Neural crest cell (in vitro differentiated cells): ENCODE results near the gene PSMG4. TPM values are rescaled to one million over a fixed set of nuclear protein-coding genes. Genes with fewer than 3 reads are reported as not detected.

ENCODE experiments used
- DNase-seq: peaks from one replicate; pipeline ENCODE4 v3.0.0; 2021; ENCODE audit warnings: low read depth, mixed read lengths, low spot score
- H3K27ac Mint-ChIP-seq: one replicate; pipeline ENCODE4 v1.8.0; 2021; ENCODE audit warnings: mild to moderate bottlenecking, mixed read lengths; ENCODE audit not compliant: unreplicated experiment
- H3K27me3 Mint-ChIP-seq: 2 replicates; pipeline ENCODE4 v1.8.0; 2021; ENCODE audit warnings: low read depth, mild to moderate bottlenecking, mixed read lengths
- H3K36me3 Mint-ChIP-seq: 2 replicates; pipeline ENCODE4 v1.8.0; 2021; ENCODE audit warnings: low read depth, mild to moderate bottlenecking, mixed read lengths
- H3K4me1 Mint-ChIP-seq: 2 replicates; pipeline ENCODE4 v1.8.0; 2021; ENCODE audit warnings: mixed read lengths
- H3K4me3 Mint-ChIP-seq: one replicate; pipeline ENCODE4 v1.8.0; 2021; ENCODE audit warnings: mild to moderate bottlenecking, mixed read lengths
- H3K9me3 Mint-ChIP-seq: 2 replicates; pipeline ENCODE4 v1.8.0; 2021; ENCODE audit warnings: mixed read lengths
- total RNA-seq: library from RNA; stranded (reverse); gene quantifications from 2 replicates; pipeline ENCODE4 v1.2.1, GENCODE V29; 2021
- TF ChIP-seq, protein P1 (sequence below): fragments of 200-600 bp; sonication (generic); conservative IDR thresholded peaks from 2 replicates; pipeline ENCODE4 v1.5.0; 2021; ENCODE audit warnings: antibody characterized with exemption, mild to moderate bottlenecking

PSMG4 gene
- total RNA-seq, 1 donor from 2014 or later, result 27.9 TPM

DNA sequence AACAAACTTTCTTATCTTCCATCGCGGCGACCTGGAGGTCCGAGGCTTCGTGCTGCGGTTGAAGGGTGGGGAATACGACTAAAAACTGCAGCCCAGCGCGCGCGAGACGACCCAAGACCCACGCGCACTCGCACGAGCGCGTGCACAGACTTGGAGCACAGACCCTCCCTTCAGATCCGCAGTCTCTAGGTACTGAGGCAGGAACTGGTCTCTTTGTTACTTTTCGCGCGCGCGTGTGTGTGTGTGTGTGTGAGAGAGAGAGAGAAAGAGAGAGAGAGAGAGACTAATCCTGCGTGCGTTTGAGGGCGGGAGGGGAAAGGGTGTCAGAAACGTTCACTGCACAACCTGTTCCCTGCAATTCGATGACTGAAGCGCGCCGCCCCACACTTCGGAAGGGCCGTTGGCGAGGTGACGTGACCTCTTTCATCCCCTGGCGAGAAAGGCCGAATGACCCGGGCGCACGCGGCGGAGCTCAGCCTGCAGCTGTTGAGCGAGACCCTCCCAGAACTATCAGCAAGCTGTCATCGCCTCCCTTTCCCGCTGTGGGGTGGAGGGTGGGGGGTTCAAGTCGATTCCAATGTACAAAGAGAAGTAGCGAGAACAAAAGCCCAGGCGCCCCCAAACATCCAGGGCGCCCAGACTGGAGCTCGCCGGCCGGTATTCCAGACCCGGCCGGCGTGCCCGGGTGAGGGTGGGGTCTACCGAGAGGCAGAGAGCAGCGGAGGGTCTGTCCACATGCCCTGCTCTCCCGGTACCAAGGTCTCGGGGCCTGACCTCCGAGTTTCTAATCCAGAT is 29.8 kb upstream of the PSMG4 start:
- TF ChIP-seq, protein P1, sequence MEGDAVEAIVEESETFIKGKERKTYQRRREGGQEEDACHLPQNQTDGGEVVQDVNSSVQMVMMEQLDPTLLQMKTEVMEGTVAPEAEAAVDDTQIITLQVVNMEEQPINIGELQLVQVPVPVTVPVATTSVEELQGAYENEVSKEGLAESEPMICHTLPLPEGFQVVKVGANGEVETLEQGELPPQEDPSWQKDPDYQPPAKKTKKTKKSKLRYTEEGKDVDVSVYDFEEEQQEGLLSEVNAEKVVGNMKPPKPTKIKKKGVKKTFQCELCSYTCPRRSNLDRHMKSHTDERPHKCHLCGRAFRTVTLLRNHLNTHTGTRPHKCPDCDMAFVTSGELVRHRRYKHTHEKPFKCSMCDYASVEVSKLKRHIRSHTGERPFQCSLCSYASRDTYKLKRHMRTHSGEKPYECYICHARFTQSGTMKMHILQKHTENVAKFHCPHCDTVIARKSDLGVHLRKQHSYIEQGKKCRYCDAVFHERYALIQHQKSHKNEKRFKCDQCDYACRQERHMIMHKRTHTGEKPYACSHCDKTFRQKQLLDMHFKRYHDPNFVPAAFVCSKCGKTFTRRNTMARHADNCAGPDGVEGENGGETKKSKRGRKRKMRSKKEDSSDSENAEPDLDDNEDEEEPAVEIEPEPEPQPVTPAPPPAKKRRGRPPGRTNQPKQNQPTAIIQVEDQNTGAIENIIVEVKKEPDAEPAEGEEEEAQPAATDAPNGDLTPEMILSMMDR, result no peak
- peak overlapping the region; percentile 97 for H3K4me3 Mint-ChIP-seq
- peaks cover 15% of the 10 kb centered on the region for H3K36me3 Mint-ChIP-seq
- no peaks in the 10 kb centered on the region for H3K9me3 Mint-ChIP-seq
- H3K27ac Mint-ChIP-seq, result peak overlapping the region; percentile 100
- peak; percentile 61 for DNase-seq
- H3K27me3 Mint-ChIP-seq, result peaks cover 26% of the 10 kb centered on the region
- peaks cover 67% of the 10 kb centered on the region for H3K4me1 Mint-ChIP-seq

GRCh38 chr6:3229566-3230178 is 29.1 kb upstream of the PSMG4 start:
- H3K4me1 Mint-ChIP-seq, result peaks cover 64% of the 10 kb centered on the region
- peak overlapping the region; percentile 100 for H3K27ac Mint-ChIP-seq
- DNase-seq, result peak; percentile 45
- TF ChIP-seq, protein P1, result no peak
- H3K36me3 Mint-ChIP-seq, result peaks cover 10% of the 10 kb centered on the region
- H3K4me3 Mint-ChIP-seq, result peak overlapping the region; percentile 97
- H3K9me3 Mint-ChIP-seq, result no peaks in the 10 kb centered on the region
- peaks cover 26% of the 10 kb centered on the region for H3K27me3 Mint-ChIP-seq

- Mint-ChIP-seq H3K27ac (peak overlapping the region; percentile 100), H3K9me3 (no peaks in the 10 kb centered on the region), H3K4me1 (peaks cover 64% of the 10 kb centered on the region), H3K36me3 (peaks cover 9% of the 10 kb centered on the region), H3K27me3 (peaks cover 26% of the 10 kb centered on the region), H3K4me3 (peak overlapping the region; percentile 97)
- no peak for DNase-seq
- TF ChIP-seq, protein P1, result no peak
Measured at GRCh38 chr6:3230256-3230882, 28.4 kb upstream of the PSMG4 start.

DNA sequence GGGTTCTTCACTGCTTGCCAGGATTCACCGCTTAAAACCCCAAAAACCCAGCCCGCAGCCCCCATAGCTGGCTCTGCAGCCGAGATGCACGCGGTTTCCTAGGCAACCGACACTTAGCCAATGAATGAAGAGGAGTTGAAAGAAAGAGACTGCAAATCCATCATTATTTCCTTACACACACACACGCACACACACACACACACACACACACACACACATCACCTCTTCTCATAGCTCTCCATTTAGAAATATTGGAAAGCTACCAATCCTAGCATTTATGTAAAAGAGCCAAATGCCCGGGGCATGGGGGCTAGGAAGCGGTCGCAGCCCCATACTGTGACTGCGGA is 27.9 kb upstream of the PSMG4 start:
- TF ChIP-seq, protein P1, result no peak
- Mint-ChIP-seq H3K4me3 (peak overlapping the region; percentile 97), H3K9me3 (no peaks in the 10 kb centered on the region), H3K36me3 (peaks cover 8% of the 10 kb centered on the region), H3K4me1 (peaks cover 64% of the 10 kb centered on the region), H3K27me3 (peaks cover 26% of the 10 kb centered on the region), H3K27ac (peak overlapping the region; percentile 89)
- peak; percentile 63 for DNase-seq

DNA sequence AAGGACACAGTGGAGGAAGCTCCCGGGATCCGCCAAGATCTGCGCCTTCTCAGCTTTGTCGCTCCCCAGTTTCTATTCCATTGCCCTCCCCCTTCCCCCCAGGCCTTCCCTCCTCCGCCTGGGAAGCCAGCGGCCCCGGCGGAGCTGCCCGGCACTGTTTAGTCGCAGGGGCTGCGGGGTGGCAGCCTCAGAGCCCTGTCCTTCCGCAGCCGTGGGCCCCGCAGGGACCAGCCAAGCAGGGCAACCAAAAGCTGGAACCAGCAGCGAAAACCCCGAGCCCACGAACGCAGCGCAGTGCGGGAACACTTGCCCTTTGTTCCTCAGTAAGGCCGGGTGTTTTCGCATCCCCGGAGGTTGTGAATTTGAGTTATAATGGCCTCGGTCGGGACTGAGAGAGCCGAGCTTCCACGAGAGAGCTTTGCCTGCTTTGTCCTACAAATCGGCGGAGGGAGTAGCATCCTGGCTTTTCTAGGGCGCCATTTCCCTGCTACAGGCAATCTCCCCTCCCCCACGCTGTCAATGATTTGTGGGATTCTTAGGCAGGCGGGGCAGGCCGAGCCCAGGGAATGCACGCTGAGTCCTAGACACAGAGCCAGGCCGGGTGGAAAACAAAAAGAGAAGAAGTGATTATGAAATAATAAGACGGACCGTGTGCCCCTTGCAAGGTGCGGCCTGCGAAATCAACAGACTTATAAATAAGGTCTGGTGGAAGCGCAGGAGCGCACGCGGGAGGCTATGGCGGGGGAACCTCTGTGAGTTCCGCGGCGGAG is 27.3 kb upstream of the PSMG4 start:
- peak; percentile 76 for DNase-seq
- TF ChIP-seq, protein P1, result no peak
- Mint-ChIP-seq H3K36me3 (peaks cover 3% of the 10 kb centered on the region), H3K9me3 (no peaks in the 10 kb centered on the region), H3K27ac (peak overlapping the region; percentile 89), H3K4me1 (peaks cover 63% of the 10 kb centered on the region), H3K4me3 (peak overlapping the region; percentile 97), H3K27me3 (peaks cover 23% of the 10 kb centered on the region)
